HAP-1 (cell line): ENCODE data around the gene PCBD1.

Experiments used
- DNase-seq, 2 experiments: peaks; one replicate each; pipeline ENCODE4 v3.0.0-alpha.2; 2016 to 2020; ENCODE audit warnings: low spot score in 2 of 2
- H3K27me3 ChIP-seq: fragments of 250-450 bp; sonication (Bioruptor Pico); 2 replicates; pipeline ENCODE4 v1.5.1; 2020; ENCODE audit warnings: low read depth, mild to moderate bottlenecking, moderate library complexity
- H3K36me3 ChIP-seq: fragments of 250-450 bp; sonication (Bioruptor Pico); replicated peaks from 2 replicates; pipeline ENCODE4 v1.5.1; 2020; ENCODE audit warnings: mild to moderate bottlenecking
- H3K4me1 ChIP-seq: fragments of 250-450 bp; sonication (Bioruptor Pico); 2 replicates; pipeline ENCODE4 v1.5.1; 2020; ENCODE audit warnings: mild to moderate bottlenecking
- H3K4me3 ChIP-seq: fragments of 250-450 bp; sonication (Bioruptor Pico); 2 replicates; pipeline ENCODE4 v1.5.1; 2020; ENCODE audit warnings: mild to moderate bottlenecking, moderate library complexity
- H3K9me3 ChIP-seq: fragments of 250-450 bp; sonication (Bioruptor Pico); 2 replicates; pipeline ENCODE4 v1.5.1; 2020; ENCODE audit warnings: mild to moderate bottlenecking, moderate library complexity
- in situ Hi-C: fragments of 300-500 bp; cut with MboI; formaldehyde crosslinking; loops from 3 replicates; pipeline ENCODE4 v1.14.3; 2020; ENCODE audit warnings: low sequenced_read_pairs, inconsistent platforms, mixed read lengths

PCBD1 gene

DNA sequence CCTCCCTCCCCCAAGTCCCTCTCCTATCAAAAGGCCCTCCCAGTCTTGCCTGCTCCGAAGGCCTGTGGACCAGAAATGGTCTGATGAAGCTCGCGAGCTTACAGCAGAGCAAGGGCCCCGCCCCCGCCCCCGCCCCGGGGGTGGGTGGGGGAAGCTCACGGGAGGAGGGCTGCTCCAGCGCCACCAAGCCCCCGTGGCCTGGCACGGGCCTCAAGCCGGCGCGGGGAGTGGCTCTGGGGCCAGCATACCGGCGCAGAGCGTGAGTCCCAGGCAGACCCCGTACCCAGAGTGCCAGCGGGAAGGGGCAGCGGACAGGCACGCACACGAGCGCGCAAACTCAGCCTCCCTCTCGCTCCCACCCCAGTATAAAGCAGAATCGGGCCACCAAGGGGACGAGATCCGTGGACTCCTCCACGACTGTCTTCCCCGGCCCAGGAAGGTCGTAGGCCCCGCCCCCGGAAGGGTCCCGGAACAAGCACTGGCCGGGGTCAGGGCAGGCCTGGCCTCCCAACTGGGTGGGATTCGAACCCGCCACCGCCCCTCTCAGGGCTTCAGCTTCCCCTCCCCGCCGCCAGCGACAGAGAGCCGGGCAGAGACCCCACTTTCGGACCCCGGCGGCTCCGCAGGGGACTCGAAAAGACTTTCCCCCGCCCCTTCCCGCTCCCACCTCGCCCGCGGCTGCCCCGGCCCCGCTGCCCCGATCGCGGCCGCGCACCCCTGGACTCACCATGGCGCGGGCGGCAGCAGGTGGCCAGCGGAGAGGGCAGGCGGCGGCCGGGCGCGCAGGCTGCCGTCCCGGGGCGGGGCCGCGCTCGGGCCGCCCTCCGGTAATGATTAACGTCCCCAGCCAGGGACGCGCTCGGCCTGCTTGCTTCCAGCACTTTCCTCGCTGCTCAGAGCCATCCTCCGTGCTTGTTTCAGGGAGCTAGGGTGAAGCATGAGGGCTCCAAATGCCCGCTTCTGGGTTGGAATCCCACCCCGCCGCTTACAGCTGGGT lies at the start of gene PCBD1:
TSS of gene PCBD1 (minus strand) at position 762 of the 997 bp plus-strand sequence. CDS start at position 730, 32 bp downstream.
- in situ Hi-C loops, result loop anchor here (10.0 kb wide), 1 partner anchor 333 kb away; no protein-coding TSS in a partner anchor
- peak within 1 kb of the TSS; percentile 47 for H3K4me3 ChIP-seq
- peaks cover 9% of the 10 kb centered on the region; the same call in 1 of the 2 replicates for H3K36me3 ChIP-seq
- no peaks in the 10 kb centered on the region for H3K27me3 ChIP-seq
- no peaks in the 10 kb centered on the region for H3K9me3 ChIP-seq
- peak; percentile 53 to 86 for DNase-seq
- H3K4me1 ChIP-seq, result peaks cover 8% of the 10 kb centered on the region; the same call in 1 of the 2 replicates

DNA sequence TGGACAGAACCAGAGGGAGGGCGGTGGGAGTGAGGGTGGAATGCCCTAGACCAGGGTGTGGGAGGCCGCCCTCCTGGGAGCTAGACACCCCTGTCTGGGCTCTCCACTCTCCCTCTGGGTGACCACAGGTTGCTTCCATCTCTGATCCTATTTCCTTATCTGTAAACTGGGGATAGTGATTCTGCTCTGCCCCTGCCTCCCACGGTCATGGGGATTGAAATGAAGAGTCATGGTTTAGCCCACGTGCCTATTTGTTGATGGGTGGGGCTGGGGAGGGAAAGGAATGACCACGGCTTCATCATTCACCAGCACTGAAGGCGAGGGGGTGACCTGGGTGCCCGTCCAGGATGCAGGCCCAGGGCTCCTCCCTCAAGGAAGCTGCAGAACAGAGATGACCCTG lies 49.3 kb upstream of the PCBD1 start:
- no peaks in the 10 kb centered on the region for H3K9me3 ChIP-seq
- H3K4me3 ChIP-seq, result no peak overlapping the region
- H3K4me1 ChIP-seq, result no peaks in the 10 kb centered on the region
- no peaks in the 10 kb centered on the region for H3K36me3 ChIP-seq
- in situ Hi-C loops, result no loop called here
- H3K27me3 ChIP-seq, result peaks cover 4% of the 10 kb centered on the region; the same call in 1 of the 2 replicates
- no peak for DNase-seq

DNA sequence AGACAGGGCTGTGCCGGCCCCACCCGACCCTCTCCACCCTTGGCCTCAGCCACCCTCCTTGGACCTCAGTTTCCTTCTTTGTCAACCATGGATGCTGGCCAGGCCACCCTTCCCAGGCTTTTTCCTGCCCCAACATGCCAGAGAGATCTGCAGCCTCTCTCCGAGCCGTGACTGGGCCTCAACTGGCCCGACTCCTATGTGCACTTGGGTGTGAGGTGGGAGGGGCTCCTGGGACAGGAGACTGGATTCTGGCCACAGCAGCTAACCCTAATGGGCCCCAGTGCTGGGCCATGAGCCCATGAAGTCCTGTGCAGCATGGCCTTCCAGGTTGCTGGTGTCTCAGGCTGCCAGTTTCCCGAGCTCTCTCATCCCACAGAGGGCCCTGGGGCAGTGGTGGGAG lies 47.7 kb upstream of the PCBD1 start:
- in situ Hi-C loops, result no loop called here
- H3K4me1 ChIP-seq, result no peaks in the 10 kb centered on the region
- no peak overlapping the region for H3K4me3 ChIP-seq
- no peaks in the 10 kb centered on the region for H3K9me3 ChIP-seq
- peaks cover 4% of the 10 kb centered on the region; the same call in 1 of the 2 replicates for H3K27me3 ChIP-seq
- DNase-seq, result no peak
- no peaks in the 10 kb centered on the region for H3K36me3 ChIP-seq

DNA sequence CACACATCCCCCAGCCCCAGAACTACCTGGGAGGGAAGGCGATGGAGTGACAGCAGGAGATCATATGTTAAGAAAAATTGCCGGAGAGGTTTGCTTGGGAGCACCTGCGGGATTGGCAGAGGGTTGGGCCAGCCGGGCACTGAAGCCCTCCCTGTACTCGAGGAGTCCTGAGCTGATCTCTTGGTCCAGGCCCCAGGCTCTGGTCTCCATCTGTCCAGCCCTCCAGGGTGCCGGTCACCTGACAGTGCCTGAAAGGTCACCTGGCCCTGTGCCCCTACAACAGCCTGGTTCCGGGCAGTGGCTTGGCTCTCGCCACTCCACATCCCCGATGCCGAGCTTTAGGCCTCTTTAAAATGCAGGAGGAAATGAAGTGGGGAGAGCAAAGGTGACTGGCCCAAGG lies 47.3 kb upstream of the PCBD1 start:
- H3K27me3 ChIP-seq, result peaks cover 4% of the 10 kb centered on the region; the same call in 1 of the 2 replicates
- H3K36me3 ChIP-seq, result no peaks in the 10 kb centered on the region
- H3K4me3 ChIP-seq, result no peak overlapping the region
- no peak for DNase-seq
- no peaks in the 10 kb centered on the region for H3K4me1 ChIP-seq
- in situ Hi-C loops, result no loop called here
- no peaks in the 10 kb centered on the region for H3K9me3 ChIP-seq

DNA sequence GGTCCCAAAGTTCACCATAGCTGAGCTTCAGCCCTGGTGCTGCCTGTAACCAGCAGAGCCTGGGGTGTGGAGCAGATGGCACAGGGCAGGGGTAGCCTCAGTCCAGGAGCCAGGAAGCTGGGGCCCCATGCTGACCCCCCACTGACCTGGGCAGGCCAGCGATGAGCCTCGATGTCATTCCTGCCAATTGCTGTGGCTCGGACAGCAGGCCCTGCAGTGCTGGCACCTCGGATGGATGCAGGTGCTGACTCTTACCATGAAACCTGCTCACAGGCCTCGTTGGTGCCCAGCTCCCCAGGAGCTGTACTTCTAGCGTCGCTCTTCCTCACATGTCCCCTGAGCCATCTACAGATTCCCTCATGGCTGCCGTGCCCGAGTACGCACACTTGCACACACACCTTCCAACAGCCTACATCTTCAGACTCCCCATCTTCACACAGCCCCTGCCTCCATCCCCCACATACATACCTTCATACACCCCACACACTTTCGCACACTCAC lies 46.8 kb upstream of the PCBD1 start:
- Histone ChIP-seq H3K27me3 (peaks cover 2% of the 10 kb centered on the region; the same call in 1 of the 2 replicates), H3K36me3 (no peaks in the 10 kb centered on the region), H3K9me3 (no peaks in the 10 kb centered on the region), H3K4me3 (no peak overlapping the region), H3K4me1 (no peaks in the 10 kb centered on the region)
- in situ Hi-C loops, result no loop called here
- no peak for DNase-seq

- no peak for DNase-seq
- Histone ChIP-seq H3K9me3 (no peaks in the 10 kb centered on the region), H3K36me3 (no peaks in the 10 kb centered on the region), H3K27me3 (no peaks in the 10 kb centered on the region), H3K4me3 (no peak overlapping the region), H3K4me1 (no peaks in the 10 kb centered on the region)
- in situ Hi-C loops, result no loop called here
Measured at GRCh38 chr10:70934701-70935100, 46.3 kb upstream of the PCBD1 start.

DNA sequence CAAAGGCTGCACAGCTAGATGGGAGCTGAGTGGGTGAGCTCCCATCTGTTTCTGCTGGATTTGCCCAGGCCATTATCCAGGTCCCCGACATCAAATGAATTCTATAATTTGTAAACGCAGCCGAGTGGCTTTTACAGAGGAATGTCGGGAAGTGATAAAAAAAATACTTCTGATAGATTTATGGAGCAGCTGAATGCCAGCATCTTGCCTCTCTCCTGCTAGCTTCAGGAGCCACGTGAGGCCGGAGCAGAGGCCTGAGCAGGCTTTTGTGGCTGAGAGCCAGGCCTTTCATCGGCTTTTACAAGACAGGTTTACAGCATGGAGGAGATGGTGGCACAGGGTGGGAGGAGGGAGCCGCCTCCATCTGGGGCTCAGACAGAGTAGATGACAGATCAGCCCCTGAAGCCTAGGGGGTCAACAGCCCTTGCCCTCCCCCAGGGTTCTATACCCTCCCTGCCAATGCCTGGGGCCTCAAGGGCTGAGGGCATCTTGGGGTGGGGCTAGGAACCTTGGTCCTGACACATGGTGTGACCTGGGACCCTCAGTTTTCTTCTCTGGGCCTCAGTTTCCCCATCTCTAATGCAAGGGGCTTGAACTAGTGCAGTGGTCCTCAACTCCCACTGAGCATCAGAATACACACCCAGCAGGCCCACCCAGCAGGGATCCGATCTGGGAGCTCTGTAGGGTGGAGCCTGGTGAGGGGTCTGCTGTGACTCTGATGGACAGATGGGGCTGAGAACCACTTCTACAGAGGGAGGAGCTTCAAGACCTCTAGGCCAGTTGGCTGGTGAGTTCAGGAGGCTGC lies 44.2 kb upstream of the PCBD1 start:
- no peaks in the 10 kb centered on the region for H3K36me3 ChIP-seq
- no peaks in the 10 kb centered on the region for H3K27me3 ChIP-seq
- no peak overlapping the region for H3K4me3 ChIP-seq
- no peaks in the 10 kb centered on the region for H3K4me1 ChIP-seq
- in situ Hi-C loops, result no loop called here
- H3K9me3 ChIP-seq, result no peaks in the 10 kb centered on the region
- peak in 1 of 2 experiments; percentile 19 for DNase-seq

- in situ Hi-C loops, result no loop called here
- H3K4me3 ChIP-seq, result no peak overlapping the region
- no peaks in the 10 kb centered on the region for H3K4me1 ChIP-seq
- DNase-seq, result no peak
- no peaks in the 10 kb centered on the region for H3K27me3 ChIP-seq
- H3K9me3 ChIP-seq, result no peaks in the 10 kb centered on the region
- no peaks in the 10 kb centered on the region for H3K36me3 ChIP-seq
Measured at GRCh38 chr10:70931168-70931815, 42.9 kb upstream of the PCBD1 start.

DNA sequence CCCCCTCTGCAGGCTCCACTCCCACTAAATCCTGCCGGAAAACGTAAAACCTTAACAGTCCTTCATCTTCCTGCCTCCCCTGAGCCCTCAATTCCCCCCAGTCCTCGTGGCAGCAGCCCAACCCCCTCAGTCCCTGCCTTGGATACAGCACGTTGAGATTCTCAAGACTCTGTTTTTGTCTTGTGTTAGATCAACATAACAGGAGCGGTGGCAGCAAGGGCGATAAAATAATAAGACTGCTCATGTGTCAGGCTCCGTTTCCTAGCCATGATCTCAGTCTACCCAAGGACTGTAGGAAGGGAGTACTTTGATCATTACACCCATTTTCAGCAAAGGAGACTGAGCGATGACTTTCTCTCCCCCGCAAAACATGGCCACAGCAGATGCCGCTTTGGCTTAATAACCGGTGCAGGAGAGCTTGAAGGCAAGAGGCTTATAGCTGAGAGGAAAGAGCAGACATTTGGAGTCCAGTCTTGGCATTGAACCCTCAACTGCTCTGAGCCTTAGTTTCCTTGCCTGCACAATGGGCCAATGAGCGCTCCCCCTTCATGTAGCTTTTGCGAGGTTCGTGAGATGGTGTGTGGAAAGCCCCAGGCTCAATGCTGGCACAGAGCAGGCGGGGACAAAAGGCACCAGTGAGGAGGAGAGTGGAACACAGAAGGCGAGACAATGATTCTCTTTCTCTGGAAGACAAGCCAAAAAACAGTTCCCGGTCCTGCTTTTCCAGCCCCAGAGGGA lies 42.1 kb upstream of the PCBD1 start:
- Histone ChIP-seq H3K9me3 (no peaks in the 10 kb centered on the region), H3K27me3 (no peaks in the 10 kb centered on the region), H3K4me1 (no peaks in the 10 kb centered on the region), H3K36me3 (no peaks in the 10 kb centered on the region), H3K4me3 (no peak overlapping the region)
- no peak for DNase-seq
- in situ Hi-C loops, result no loop called here

DNA sequence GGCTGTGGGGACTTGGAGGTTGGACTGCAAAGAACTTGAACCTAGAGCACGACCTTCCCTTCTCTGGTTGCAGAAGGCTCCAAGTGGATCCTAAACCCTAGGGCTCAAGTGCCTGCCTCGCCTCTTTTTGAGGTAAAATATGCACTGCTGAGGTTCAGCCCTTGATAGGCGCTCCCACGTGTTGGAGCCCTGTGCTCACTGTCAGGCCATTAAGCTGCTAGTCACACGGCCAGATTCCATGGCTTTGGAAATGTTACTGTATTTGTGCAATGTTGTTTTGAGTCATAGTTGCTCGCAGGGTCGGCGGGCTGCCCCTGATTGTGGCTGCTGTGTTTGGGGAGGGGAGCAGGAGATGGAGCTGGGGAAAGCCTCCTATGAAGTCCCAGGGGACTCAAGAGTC lies 39.8 kb upstream of the PCBD1 start:
- no peak for DNase-seq
- no peaks in the 10 kb centered on the region for H3K9me3 ChIP-seq
- H3K36me3 ChIP-seq, result no peaks in the 10 kb centered on the region
- H3K4me1 ChIP-seq, result no peaks in the 10 kb centered on the region
- H3K27me3 ChIP-seq, result no peaks in the 10 kb centered on the region
- in situ Hi-C loops, result no loop called here
- no peak overlapping the region for H3K4me3 ChIP-seq

GRCh38 chr10:70927189-70927943 lies 39.0 kb upstream of the PCBD1 start:
- no peaks in the 10 kb centered on the region for H3K27me3 ChIP-seq
- in situ Hi-C loops, result no loop called here
- H3K36me3 ChIP-seq, result no peaks in the 10 kb centered on the region
- no peaks in the 10 kb centered on the region for H3K4me1 ChIP-seq
- H3K4me3 ChIP-seq, result no peak overlapping the region
- H3K9me3 ChIP-seq, result no peaks in the 10 kb centered on the region
- no peak for DNase-seq

GRCh38 chr10:70926226-70927000 lies 38.0 kb upstream of the PCBD1 start:
- H3K4me3 ChIP-seq, result no peak overlapping the region
- no peaks in the 10 kb centered on the region for H3K36me3 ChIP-seq
- in situ Hi-C loops, result no loop called here
- peaks cover 3% of the 10 kb centered on the region; the same call in 1 of the 2 replicates for H3K27me3 ChIP-seq
- no peak for DNase-seq
- H3K4me1 ChIP-seq, result no peaks in the 10 kb centered on the region
- no peaks in the 10 kb centered on the region for H3K9me3 ChIP-seq
